M059J (cell line): ENCODE results near the gene ALKBH3. TPM values are rescaled to one million over a fixed set of nuclear protein-coding genes. Genes with fewer than 3 reads are reported as not detected.

Source experiments
- DNase-seq: peaks from one replicate; pipeline ENCODE4 v3.0.0-alpha.2; 2012; ENCODE audit warnings: low read depth
- total RNA-seq: library from RNA; depleted of rRNA; stranded (reverse); fragments of >200 nt; shearing (Covaris generic); gene quantifications from 2 replicates; pipeline ENCODE4 v1.2.3, GENCODE V29; 2014

The ALKBH3 gene
- total RNA-seq, 1 experiment from 2014 or later = 67.3 TPM

- peak; percentile 78 for DNase-seq
Measured at GRCh38 chr11:43937434-43938411, 57.1 kb downstream of the ALKBH3 start.

- no peak for DNase-seq
Measured at GRCh38 chr11:43941257-43941994, 60.8 kb downstream of the ALKBH3 start.

- DNase-seq = peak; percentile 55
Measured at GRCh38 chr11:43942662-43943371, 62.2 kb downstream of the ALKBH3 start.

- peak; percentile 21 for DNase-seq
Measured at GRCh38 chr11:43943372-43943930, 62.8 kb downstream of the ALKBH3 start.

- DNase-seq = peak; percentile 69
Measured at GRCh38 chr11:43943931-43944751, 63.5 kb downstream of the ALKBH3 start.

GRCh38 chr11:43944761-43945311 lies 64.2 kb downstream of the ALKBH3 start:
- peak; percentile 38 for DNase-seq

- DNase-seq = peak; percentile 39
Measured at GRCh38 chr11:43947003-43947500, 66.4 kb downstream of the ALKBH3 start.

- peak; percentile 18 for DNase-seq
Measured at GRCh38 chr11:43947815-43948214, 67.2 kb downstream of the ALKBH3 start.

- DNase-seq = no peak
Measured at GRCh38 chr11:43948341-43949225, 68.0 kb downstream of the ALKBH3 start.

- no peak for DNase-seq
Measured at GRCh38 chr11:43950311-43950855, 69.8 kb downstream of the ALKBH3 start.

GRCh38 chr11:43951231-43951630 lies 70.6 kb downstream of the ALKBH3 start:
- no peak for DNase-seq

- DNase-seq = no peak
Measured at GRCh38 chr11:43952020-43952400, 71.4 kb downstream of the ALKBH3 start.

- no peak for DNase-seq
Measured at GRCh38 chr11:43952401-43953342, 72.0 kb downstream of the ALKBH3 start.

GRCh38 chr11:43953521-43953920 lies 72.9 kb downstream of the ALKBH3 start:
- DNase-seq = no peak

- no peak for DNase-seq
Measured at GRCh38 chr11:43954241-43954640, 73.6 kb downstream of the ALKBH3 start.

GRCh38 chr11:43955381-43956118 lies 74.9 kb downstream of the ALKBH3 start:
- peak; percentile 82 for DNase-seq

- no peak for DNase-seq
Measured at GRCh38 chr11:43957571-43957970, 76.9 kb downstream of the ALKBH3 start.
